SK-N-SH (cell line): ENCODE data around the gene EPB41L5.

Experiments used
- CTCF ChIP-seq: fragments of 200-600 bp; sonication (generic); IDR thresholded peaks from 2 replicates; pipeline ENCODE4 v1.6.1; 2017; ENCODE audit warnings: antibody characterized with exemption, mild to moderate bottlenecking, moderate library complexity
- FOXJ3 ChIP-seq: sonication (generic); formaldehyde crosslinking; IDR thresholded peaks from 2 replicates; pipeline ENCODE4 v1.5.1; 2020; ENCODE audit warnings: mild to moderate bottlenecking, missing genetic modification reagents
- POLR2AphosphoS5 ChIP-seq: IDR thresholded peaks from 2 replicates; pipeline ENCODE4 v1.6.1; 2012; ENCODE audit warnings: low read depth, low read length
- REST ChIP-seq: IDR thresholded peaks from 2 replicates; pipeline ENCODE4 v1.6.1; 2012; ENCODE audit warnings: mild to moderate bottlenecking, low read depth, low read length, moderate library complexity
- TCF12 ChIP-seq: IDR thresholded peaks from 2 replicates; pipeline ENCODE4 v1.4.0; 2012

- TF ChIP-seq FOXJ3 (CRISPR knock-in tag) (no peak), REST (no peak), POLR2AphosphoS5 (no peak), TCF12 (no peak), CTCF (no peak)
Measured at GRCh38 chr2:120218181-120218580, 205.3 kb downstream of the EPB41L5 start.
